NCI-H187 treated with DMSO at 0.1 percent for 48 hours (cell line): ENCODE results near the gene NUP210.

Experiments
- DNase-seq: peaks from one replicate; lab custom pipeline; 2025; lab: John Stamatoyannopoulos, UW

The NUP210 gene

DNA sequence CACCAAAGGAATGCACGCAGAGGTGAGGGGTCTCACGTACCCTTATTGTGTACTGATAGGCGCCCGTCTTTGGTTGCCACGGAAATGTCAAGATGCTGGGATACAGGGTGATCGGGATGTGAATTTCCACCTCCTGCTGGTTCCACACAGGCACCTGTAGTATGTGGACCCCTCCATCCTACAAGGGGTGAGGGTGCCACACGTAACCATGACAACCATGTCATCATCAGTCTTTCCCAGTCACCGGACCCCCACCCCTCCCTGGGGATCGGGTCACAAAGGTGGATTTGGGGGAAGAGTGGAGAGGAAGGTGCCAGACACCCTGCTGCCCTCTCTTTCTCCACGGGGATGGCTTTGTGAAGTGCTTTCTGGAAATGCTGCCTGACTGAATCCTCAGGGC lies 44.7 kb downstream of the NUP210 start:
- no peak for DNase-seq

DNA sequence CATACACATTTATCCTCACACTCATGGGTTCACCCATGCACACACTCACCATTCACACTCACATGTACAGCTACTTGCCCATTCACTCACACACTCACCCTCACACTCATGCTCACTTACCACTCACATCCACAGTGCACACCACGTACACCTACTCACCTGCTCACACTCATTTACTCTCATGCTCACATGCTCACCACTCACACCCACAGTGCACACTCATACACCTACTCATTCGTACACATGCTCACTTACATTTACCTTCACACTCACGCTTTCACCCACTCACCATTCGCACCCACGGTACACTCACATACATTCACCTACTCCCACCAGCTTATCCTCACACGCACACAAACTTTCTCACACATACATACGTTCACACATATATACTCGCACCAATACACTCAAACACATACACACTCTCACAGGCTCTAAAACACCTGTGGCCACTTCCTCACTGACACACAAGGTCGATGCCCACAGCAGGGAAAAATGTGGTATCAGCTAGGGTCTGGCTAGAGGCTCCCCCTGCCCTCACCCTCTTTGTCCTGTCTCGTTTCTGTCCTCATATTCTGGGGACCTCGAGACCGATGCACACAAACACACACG lies 46.0 kb downstream of the NUP210 start:
- no peak for DNase-seq

GRCh38 chr3:13372656-13373055 lies 47.5 kb downstream of the NUP210 start:
- DNase-seq: no peak

DNA sequence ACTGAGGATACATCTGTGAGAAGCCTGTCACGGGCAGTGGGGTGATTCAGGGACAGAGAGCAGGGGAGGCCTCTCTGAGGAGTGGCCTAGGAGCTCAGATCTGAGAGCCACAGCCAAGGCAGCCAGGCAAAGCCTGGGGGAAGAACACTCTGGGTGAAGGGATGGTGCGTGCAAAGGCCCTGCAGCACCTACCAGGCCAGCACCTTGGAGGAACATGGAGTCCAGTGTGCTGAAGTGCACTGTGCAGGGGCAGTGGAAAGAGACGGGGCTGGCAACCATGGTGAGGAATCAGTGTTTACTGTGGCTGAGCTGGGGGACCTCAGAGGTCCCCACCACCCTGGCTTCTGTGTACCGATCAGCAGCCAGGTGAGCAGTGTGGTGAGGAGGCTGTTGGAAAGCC lies 48.0 kb downstream of the NUP210 start:
- DNase-seq: no peak

GRCh38 chr3:13371100-13372075 lies 48.7 kb downstream of the NUP210 start:
- DNase-seq: no peak

DNA sequence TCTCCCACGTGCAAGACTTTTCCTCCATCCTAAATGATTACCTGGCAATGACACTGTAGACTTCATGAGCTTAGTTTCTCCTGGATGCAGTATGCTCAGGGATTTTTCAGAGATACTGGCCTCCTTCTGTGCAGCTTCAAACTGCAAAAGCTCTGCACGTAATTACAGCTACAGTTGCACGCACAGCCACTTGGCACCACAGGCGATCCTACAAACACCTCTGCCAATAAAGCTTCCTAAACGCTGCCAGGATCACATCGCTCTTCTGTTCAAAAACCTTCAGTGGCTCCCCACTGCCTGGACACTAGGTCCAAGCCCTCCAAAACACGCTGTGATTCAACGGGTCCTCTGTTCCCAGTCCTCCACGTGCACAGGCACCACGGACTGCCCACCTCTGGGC lies 49.5 kb downstream of the NUP210 start:
- DNase-seq: no peak

- no peak for DNase-seq
Observed at GRCh38 chr3:13370055-13370454, 50.1 kb downstream of the NUP210 start.

DNA sequence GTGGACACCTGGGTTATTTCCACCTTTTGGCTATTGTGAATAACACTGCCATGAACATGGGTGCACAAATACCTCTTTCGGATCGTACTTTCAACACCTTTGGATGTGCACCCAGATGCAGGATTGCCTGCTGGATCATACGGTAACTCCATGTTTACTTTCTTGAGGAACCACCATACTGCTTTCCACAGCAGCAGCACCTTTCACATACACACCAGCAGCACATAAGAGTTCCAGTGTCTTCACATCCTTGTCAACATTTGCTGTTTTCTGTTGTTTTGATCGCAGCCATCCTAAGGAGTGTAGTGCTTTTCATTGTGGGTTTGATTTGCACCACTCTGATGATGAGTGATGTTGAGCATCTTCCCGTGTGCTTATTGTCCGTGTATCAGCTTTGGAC lies 51.3 kb downstream of the NUP210 start:
- no peak for DNase-seq

GRCh38 chr3:13367728-13368127 lies 52.4 kb downstream of the NUP210 start:
- no peak for DNase-seq

DNA sequence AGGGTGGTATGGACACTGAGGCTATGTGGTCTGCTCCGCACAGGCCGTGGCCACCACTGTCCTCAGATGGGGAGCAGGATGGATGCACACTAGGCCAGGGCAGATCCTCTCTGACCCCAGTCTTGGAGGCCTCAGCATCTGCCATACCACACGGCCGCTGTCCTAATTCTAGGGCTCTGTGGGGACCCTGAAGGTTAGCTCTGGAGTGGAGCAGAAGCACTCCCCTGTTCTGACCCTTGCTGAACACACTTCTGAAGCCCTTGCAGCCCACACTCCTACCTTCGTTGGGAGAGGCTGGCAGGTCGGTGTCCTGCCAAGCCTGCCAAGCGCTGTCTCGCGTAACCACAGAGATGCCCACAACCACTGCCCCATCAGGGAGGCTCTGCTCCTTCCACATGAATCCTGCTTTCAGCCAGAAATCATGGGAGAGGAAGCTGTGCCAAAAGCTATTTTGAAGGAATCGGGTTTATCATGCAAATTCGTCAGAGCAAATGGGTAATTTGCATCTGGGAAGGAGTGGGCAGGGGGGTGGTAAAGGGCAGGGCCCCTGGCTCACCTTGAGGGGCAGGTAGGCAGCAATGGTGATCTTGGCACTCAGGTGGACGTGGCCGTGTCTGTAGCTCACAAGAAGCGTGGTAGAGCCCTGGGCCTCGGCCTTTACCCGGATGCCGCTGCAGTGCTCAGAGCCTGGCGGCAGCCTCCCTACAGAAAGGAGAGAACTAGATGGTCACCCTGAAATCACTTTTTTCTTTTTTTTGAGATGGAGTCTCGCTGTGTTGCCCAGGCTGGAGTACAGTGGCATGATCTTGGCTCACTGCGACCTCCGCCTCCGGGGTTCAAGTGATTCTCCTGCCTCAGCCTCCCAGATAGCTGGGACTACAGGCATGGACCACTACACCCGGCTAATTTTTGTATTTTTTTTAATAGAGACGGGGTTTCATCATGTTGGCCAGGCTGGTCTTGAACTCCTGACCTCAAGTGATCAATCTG lies 54.4 kb downstream of the NUP210 start:
- DNase-seq: no peak

DNA sequence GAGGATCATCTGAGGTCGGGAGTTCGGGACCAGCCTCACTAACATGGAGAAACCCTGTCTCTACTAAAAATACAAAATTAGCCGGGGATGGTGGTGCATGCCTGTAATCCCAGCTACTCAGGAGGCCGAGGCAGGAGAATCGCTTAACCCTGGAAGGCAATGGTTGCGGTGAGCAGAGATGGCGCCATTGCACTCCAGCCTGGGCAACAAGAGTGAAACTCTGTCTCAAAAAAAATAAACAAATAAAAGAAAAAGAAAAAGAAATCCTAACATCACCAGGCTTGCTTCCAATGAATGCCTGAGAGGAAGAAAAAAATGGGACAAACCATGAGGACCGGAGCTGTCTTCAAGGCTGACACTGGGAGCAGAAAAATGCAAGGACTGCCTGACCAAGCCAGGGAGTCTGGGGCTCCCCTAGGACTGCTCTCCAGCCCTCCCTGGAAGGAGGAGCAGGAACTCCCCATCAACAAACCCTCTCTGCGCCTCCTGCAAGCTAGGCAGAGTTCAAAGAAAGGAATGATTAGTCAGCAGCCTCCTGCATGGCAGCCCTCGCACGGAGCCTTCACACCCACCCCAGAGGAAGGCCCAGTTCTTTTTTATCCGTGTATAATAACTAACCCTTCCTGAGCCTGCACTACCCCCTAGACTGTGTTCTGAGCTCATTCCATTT lies 55.4 kb downstream of the NUP210 start:
- DNase-seq: no peak

DNA sequence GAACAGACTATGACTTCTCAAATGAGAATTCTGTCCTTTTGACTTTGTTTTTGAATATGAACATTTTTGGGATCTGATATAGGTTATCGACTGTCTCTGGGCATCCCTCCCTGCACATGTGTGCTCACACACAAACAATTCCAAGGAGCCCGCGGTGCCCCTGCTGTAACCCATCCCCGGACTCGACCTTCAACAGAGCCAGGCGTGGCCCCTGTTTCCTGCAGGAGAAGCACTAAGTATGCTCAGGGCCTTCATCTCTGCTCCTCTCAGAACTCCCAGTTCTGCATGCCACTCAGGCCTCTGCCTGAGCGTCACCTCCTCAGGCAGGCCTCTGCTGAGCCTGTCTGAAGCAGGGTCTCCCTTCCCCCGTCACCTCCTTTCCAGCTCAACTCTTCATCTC lies 57.6 kb downstream of the NUP210 start:
- DNase-seq: no peak

- no peak for DNase-seq
Observed at GRCh38 chr3:13359916-13360315, 60.2 kb downstream of the NUP210 start.

DNA sequence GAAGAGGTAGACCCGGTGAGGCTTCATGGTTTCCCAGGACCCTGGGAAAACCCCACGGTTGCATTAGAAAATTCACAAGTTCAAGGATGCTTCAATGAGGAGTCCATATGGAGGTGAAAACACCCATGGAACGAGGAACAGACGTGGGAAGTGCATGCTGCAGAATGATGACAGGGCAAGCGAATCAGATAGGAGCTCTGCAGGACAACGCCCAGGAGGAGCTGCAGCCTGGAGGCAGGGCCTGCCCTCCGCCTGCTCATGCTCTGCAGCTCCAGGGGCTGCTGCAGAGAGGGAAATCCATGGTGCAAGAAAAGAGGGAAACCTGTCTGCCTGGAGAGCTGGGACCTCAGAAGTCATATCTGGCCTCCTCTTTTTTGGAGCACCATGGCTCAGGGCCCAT lies 61.5 kb downstream of the NUP210 start:
- DNase-seq: no peak

DNA sequence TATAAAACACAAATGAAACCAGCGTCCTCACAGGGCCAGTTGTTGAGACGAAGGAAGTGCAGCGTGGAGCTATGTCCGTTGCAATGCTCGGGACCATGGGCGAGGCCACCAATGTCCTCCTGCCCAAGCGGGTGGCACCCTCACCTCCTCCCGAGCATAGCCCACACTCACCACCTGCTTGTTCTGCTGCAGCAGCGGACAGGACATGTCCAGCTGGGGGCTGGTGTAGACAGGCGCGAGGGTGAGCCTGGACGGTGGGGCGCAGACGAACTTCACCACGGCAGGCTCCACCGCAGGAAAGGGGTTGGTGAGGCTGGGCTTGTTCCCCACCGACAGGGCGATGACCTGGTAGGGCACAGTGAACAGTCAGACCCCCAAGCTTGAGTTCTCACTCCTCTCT lies 62.1 kb downstream of the NUP210 start:
- DNase-seq: no peak

GRCh38 chr3:13357074-13357473 lies 63.0 kb downstream of the NUP210 start:
- DNase-seq: no peak

GRCh38 chr3:13353936-13354542 lies 66.1 kb downstream of the NUP210 start:
- no peak for DNase-seq

- no peak for DNase-seq
Observed at GRCh38 chr3:13353506-13353905, 66.6 kb downstream of the NUP210 start.

- no peak for DNase-seq
Observed at GRCh38 chr3:13352621-13353131, 67.4 kb downstream of the NUP210 start.

DNA sequence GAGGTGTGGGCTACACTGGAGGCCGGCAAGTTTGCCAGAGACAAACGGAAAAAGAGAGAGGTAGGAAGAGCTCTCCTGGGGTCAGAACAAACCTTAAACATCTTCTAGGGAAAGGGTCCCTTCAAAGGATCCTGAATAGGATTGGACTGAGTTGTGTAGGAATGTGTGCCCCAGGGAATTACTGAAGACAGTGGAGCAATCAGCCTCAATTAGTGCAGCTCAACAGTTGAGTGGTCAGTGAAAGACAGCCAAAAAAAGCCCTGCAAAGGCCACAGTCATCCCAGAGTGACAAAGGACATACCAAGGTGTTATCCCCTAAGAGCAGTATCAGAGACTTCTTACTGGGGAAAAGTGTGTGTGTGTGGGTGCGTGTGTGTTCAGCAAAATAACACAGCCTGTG lies 70.3 kb downstream of the NUP210 start:
- DNase-seq: no peak
